Mesendoderm (in vitro differentiated cells): ENCODE measurements around the gene WDR55.

Experiments used
- DNase-seq: peaks from one replicate; pipeline ENCODE4 v3.0.0; 2013
- H2AK5ac ChIP-seq: 2 replicates; pipeline ENCODE4 v1.6.1; 2013; ENCODE audit warnings: low read length, inconsistent platforms
- H2BK120ac ChIP-seq: 2 replicates; pipeline ENCODE4 v1.6.1; 2013; ENCODE audit warnings: low read depth, mild to moderate bottlenecking, low read length, moderate library complexity, mixed read lengths
- H2BK15ac ChIP-seq: replicated peaks from 2 replicates; pipeline ENCODE4 v1.6.1; 2013; ENCODE audit warnings: low read depth, mild to moderate bottlenecking, moderate library complexity
- H2BK5ac ChIP-seq: 2 replicates; pipeline ENCODE4 v1.6.1; 2013; ENCODE audit warnings: low read length, inconsistent platforms
- H3K18ac ChIP-seq: 2 replicates; pipeline ENCODE4 v1.6.1; 2013; ENCODE audit warnings: mild to moderate bottlenecking, low read length, mixed read lengths
- H3K23ac ChIP-seq: one replicate; pipeline ENCODE4 v1.6.1; 2013; ENCODE audit warnings: low read length
- H3K27ac ChIP-seq: 2 replicates; pipeline ENCODE4 v1.5.1; 2013; ENCODE audit warnings: low read depth, mild to moderate bottlenecking, inconsistent platforms, low read length, moderate library complexity
- H3K27me3 ChIP-seq: 2 replicates; pipeline ENCODE4 v1.6.1; 2013; ENCODE audit warnings: low read length, control low read depth, mild to moderate bottlenecking, inconsistent platforms; ENCODE audit not compliant: insufficient read depth, poor library complexity
- H3K36me3 ChIP-seq: 2 replicates; pipeline ENCODE4 v1.6.1; 2013; ENCODE audit warnings: low read length, inconsistent platforms; ENCODE audit not compliant: control insufficient read depth, insufficient read depth
- H3K4ac ChIP-seq: one replicate; pipeline ENCODE4 v1.6.1; 2013; ENCODE audit warnings: low read depth, mild to moderate bottlenecking, low read length, moderate library complexity
- H3K4me1 ChIP-seq: 2 replicates; pipeline ENCODE4 v1.6.1; 2013; ENCODE audit warnings: low read depth, low read length, inconsistent platforms; ENCODE audit not compliant: control insufficient read depth
- H3K4me2 ChIP-seq: 2 replicates; pipeline ENCODE4 v1.6.1; 2013; ENCODE audit warnings: low read length
- H3K4me3 ChIP-seq: 2 replicates; pipeline ENCODE4 v1.5.1; 2013; ENCODE audit warnings: mild to moderate bottlenecking, low read length
- H3K56ac ChIP-seq: one replicate; pipeline ENCODE4 v1.6.1; 2013; ENCODE audit warnings: low read length
- H3K79me1 ChIP-seq: 2 replicates; pipeline ENCODE4 v1.6.1; 2013; ENCODE audit warnings: low read length, inconsistent platforms
- H3K79me2 ChIP-seq: 2 replicates; pipeline ENCODE4 v1.6.1; 2013; ENCODE audit warnings: mild to moderate bottlenecking, low read length; ENCODE audit not compliant: control insufficient read depth, insufficient read depth
- H3K9ac ChIP-seq: 2 replicates; pipeline ENCODE4 v1.6.1; 2013; ENCODE audit warnings: low read length, inconsistent platforms
- H4K5ac ChIP-seq: one replicate; pipeline ENCODE4 v1.6.1; 2013; ENCODE audit warnings: low read length
- H4K8ac ChIP-seq: one replicate; pipeline ENCODE4 v1.6.1; 2013; ENCODE audit warnings: low read depth, mild to moderate bottlenecking, control low read depth, low read length, moderate library complexity
- WGBS: extraction: QIAGEN DNeasy Blood & Tissue Kit; methylation state at CpG from one replicate; pipeline ENCODE4 v1.1.7; 2013; ENCODE audit warnings: low lambda C conversion rate, missing lambda C conversion rate; ENCODE audit not compliant: insufficient coverage; ENCODE audit errors: extremely low coverage; 5-methylcytosine and 5-hydroxymethylcytosine counted together

Gene WDR55

GRCh38 chr5:140673187-140673976 is 8.7 kb downstream of the WDR55 start, which contains the start of gene DND1:
DND1 (minus strand) TSS chr5:140673576; CDS start chr5:140673542, 34 bp downstream.
- H3K4me3 ChIP-seq = no peak within 1 kb of the TSS
- H3K4me2 ChIP-seq = no peak within 1 kb of the TSS
- WGBS = no CpG with 5 or more reads among the region's 45 CpGs
- no peak within 1 kb of the TSS for H4K8ac ChIP-seq
- H3K23ac ChIP-seq = no peak within 1 kb of the TSS
- no peak within 1 kb of the TSS for H3K4ac ChIP-seq
- H2BK5ac ChIP-seq = no peak within 1 kb of the TSS
- no peak within 1 kb of the TSS for H2BK15ac ChIP-seq
- DNase-seq = no peak
- H3K4me1 ChIP-seq = no peaks in the 10 kb centered on the region
- no peak within 1 kb of the TSS for H3K56ac ChIP-seq
- no peak within 1 kb of the TSS for H3K9ac ChIP-seq
- peaks cover 24% of the 10 kb centered on the region for H3K36me3 ChIP-seq
- no peak within 1 kb of the TSS for H4K5ac ChIP-seq
- H3K79me1 ChIP-seq = no peaks in the 10 kb centered on the region
- no peaks in the 10 kb centered on the region for H3K79me2 ChIP-seq
- no peak within 1 kb of the TSS for H3K18ac ChIP-seq
- no peaks in the 10 kb centered on the region for H3K27me3 ChIP-seq
- no peak within 1 kb of the TSS for H3K27ac ChIP-seq
- no peak within 1 kb of the TSS for H2BK120ac ChIP-seq
- no peak within 1 kb of the TSS for H2AK5ac ChIP-seq

- H2BK120ac ChIP-seq = no peak overlapping the region
Observed at GRCh38 chr5:140674211-140674610, 9.5 kb downstream of the WDR55 start.

DNA sequence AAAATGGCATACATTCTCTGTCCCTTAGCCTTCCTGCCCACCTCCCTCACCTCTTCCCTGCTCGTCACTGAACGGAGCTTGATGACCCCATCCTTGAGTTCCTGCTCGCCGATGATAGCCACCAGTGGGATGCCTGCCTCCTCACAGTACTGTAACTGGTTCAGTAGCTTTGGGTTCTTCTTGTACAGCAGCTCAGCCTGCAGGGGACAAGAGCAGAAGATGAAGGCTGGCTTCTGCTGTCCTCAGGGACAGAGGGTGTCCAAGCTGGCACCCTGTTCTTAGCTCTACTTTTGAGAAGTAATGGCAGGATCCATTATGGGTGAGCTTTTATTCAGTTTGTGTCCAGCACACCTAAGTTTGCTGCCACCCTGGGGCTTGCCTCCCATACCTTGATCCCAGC is 9.9 kb downstream of the WDR55 start:
- Histone ChIP-seq H3K79me2 (no peaks in the 10 kb centered on the region), H3K9ac (no peak overlapping the region), H3K4me3 (no peak overlapping the region), H3K27me3 (no peaks in the 10 kb centered on the region), H3K79me1 (no peaks in the 10 kb centered on the region), H2BK15ac (no peak overlapping the region), H3K4ac (no peak overlapping the region), H3K4me2 (no peak overlapping the region), H4K8ac (no peak overlapping the region), H2BK120ac (no peak overlapping the region), H4K5ac (no peak overlapping the region), H2BK5ac (no peak overlapping the region), H3K27ac (no peak overlapping the region), H3K4me1 (no peaks in the 10 kb centered on the region), H3K56ac (no peak overlapping the region), H3K36me3 (peaks cover 21% of the 10 kb centered on the region), H3K23ac (no peak overlapping the region), H3K18ac (no peak overlapping the region), H2AK5ac (no peak overlapping the region)
- WGBS = no CpG with 5 or more reads among the region's 4 CpGs
- no peak for DNase-seq

More at GRCh38 chr5:140674211-140674610, 9.5 kb downstream of the WDR55 start:
- DNase-seq = no peak
- Histone ChIP-seq H3K4ac (no peak overlapping the region), H3K79me1 (no peaks in the 10 kb centered on the region), H2BK15ac (no peak overlapping the region), H3K18ac (no peak overlapping the region), H2BK5ac (no peak overlapping the region), H4K5ac (no peak overlapping the region), H4K8ac (no peak overlapping the region), H3K4me1 (no peaks in the 10 kb centered on the region), H3K4me2 (no peak overlapping the region), H3K56ac (no peak overlapping the region), H3K36me3 (peaks cover 21% of the 10 kb centered on the region), H3K4me3 (no peak overlapping the region), H3K79me2 (no peaks in the 10 kb centered on the region), H2AK5ac (no peak overlapping the region), H3K27me3 (no peaks in the 10 kb centered on the region), H3K23ac (no peak overlapping the region), H3K9ac (no peak overlapping the region), H3K27ac (no peak overlapping the region)
- no CpG with 5 or more reads among the region's 2 CpGs for WGBS

- no CpG with 5 or more reads among the region's 3 CpGs for WGBS
- no peaks in the 10 kb centered on the region for H3K4me1 ChIP-seq
- no peak overlapping the region for H3K4ac ChIP-seq
- no peaks in the 10 kb centered on the region for H3K79me2 ChIP-seq
- H4K8ac ChIP-seq = no peak overlapping the region
- H3K4me2 ChIP-seq = no peak overlapping the region
- no peak overlapping the region for H3K9ac ChIP-seq
- H3K18ac ChIP-seq = no peak overlapping the region
- H2BK5ac ChIP-seq = no peak overlapping the region
- no peak overlapping the region for H3K4me3 ChIP-seq
- no peak overlapping the region for H2BK120ac ChIP-seq
- H3K36me3 ChIP-seq = peaks cover 23% of the 10 kb centered on the region
- H4K5ac ChIP-seq = no peak overlapping the region
- H2BK15ac ChIP-seq = no peak overlapping the region
- H3K56ac ChIP-seq = no peak overlapping the region
- H3K79me1 ChIP-seq = no peaks in the 10 kb centered on the region
- no peak overlapping the region for H3K27ac ChIP-seq
- no peaks in the 10 kb centered on the region for H3K27me3 ChIP-seq
- H3K23ac ChIP-seq = no peak overlapping the region
- no peak for DNase-seq
- H2AK5ac ChIP-seq = no peak overlapping the region
Observed at GRCh38 chr5:140677947-140678346, 13.2 kb downstream of the WDR55 start.

DNA sequence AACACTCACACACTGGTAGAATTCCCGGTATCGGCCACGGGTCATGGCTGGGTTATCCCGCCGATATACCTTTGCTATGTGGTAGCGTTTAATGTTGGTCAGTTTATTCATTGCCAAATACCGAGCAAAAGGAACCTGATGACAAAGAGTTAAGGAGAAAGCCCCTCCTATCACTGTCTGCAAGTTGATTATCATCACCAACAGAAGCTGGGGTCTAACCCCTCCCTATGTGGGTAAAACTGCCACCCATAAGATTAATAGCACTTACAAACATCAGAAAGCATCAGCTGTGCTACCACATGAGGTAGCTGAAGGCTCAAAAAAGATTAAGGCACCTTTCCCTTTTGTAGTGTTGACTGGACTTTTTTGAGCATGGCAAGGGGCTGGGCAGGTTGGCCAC is 14.3 kb downstream of the WDR55 start:
- no peak overlapping the region for H2BK5ac ChIP-seq
- H2BK15ac ChIP-seq = no peak overlapping the region
- H2AK5ac ChIP-seq = no peak overlapping the region
- no peak overlapping the region for H4K5ac ChIP-seq
- WGBS = no CpG with 5 or more reads among the region's 7 CpGs
- no peaks in the 10 kb centered on the region for H3K79me1 ChIP-seq
- H3K36me3 ChIP-seq = peaks cover 23% of the 10 kb centered on the region
- no peak overlapping the region for H4K8ac ChIP-seq
- H2BK120ac ChIP-seq = no peak overlapping the region
- H3K4me2 ChIP-seq = no peak overlapping the region
- no peak overlapping the region for H3K27ac ChIP-seq
- DNase-seq = no peak
- no peak overlapping the region for H3K9ac ChIP-seq
- H3K56ac ChIP-seq = no peak overlapping the region
- H3K79me2 ChIP-seq = no peaks in the 10 kb centered on the region
- H3K23ac ChIP-seq = no peak overlapping the region
- H3K4me1 ChIP-seq = no peaks in the 10 kb centered on the region
- H3K18ac ChIP-seq = no peak overlapping the region
- no peak overlapping the region for H3K4ac ChIP-seq
- H3K4me3 ChIP-seq = no peak overlapping the region
- no peaks in the 10 kb centered on the region for H3K27me3 ChIP-seq
